GM21619 (cell line): Measurements from ENCODE around the gene PSG2.
"Not testable (repeated sequence)": the region's sequence is repeated elsewhere in the genome, so short reads cannot be mapped to it uniquely, and the experiment has no call there.

ENCODE experiments used
- ATAC-seq: cut with Tn5 transposase; IDR thresholded peaks from one replicate; pipeline ENCODE4 v1.9.1; 2021; ENCODE audit not compliant: unreplicated experiment

Gene PSG2

DNA sequence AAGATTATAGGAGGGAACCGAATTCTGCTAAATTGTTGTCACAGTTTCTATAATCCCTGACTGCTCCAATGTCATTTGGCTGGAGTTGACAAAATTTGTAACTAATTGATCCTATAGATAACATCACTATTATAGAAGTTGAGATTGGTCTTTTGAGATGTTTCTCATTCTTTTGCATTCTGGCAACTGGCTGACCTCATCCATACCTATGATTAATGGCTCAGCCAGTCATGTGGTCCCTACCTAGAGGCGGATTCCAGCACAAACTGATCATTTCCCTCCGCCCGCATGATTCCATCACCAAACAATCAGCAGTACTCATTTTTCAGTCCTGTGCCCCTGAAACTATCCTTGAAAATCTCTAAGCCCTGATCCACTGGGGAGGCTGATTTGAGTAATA, 4.2 kb downstream of the PSG2 start:
- no peak for ATAC-seq

GRCh38 chr19:43077881-43078280, 4.6 kb downstream of the PSG2 start:
- not testable (repeated sequence) for ATAC-seq

GRCh38 chr19:43062418-43062817, 20.1 kb downstream of the PSG2 start:
- not testable (repeated sequence) for ATAC-seq

- not testable (repeated sequence) for ATAC-seq
Measured at GRCh38 chr19:43061326-43061725, 21.2 kb downstream of the PSG2 start.

DNA sequence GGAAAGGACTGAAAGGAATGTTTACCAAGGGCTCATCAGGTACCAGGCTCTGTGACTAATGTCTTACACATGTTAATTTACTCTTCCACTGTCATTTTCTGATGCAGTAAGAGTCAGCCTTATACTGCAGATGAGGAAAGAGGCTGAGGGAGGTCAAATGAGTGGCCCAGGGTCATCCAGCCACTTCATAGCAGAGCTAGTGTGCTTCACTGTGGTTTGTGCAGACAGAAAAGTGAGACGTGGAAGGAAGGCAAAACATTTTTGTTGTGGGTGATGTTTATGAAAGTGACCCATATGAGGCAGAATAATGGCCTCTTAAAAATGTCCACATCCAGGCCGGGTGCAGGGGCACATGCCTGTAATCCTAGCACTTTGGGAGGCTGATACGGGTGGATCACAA, 22.2 kb downstream of the PSG2 start:
- ATAC-seq = not testable (repeated sequence)

DNA sequence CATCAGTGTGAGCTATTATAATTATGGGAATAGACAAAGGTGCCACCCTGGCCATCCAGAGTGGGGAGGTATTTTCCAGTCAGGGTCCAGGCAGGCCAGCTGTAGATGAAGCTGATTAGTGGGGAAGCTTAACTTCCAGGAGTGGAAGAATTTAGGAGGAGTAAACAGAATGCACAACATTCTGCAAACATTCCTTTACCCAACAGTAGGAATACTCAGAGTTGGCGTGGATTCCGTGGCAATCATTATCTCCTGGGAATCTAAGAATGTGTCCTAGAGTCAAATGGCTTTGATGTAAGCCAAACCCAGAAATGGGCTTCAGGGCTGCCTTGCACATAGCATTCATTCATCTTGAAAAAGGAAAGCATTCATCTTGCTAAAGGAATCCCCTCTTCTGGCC, 23.0 kb downstream of the PSG2 start:
- not testable (repeated sequence) for ATAC-seq

- not testable (repeated sequence) for ATAC-seq
Measured at GRCh38 chr19:43058440-43058839, 24.1 kb downstream of the PSG2 start.

DNA sequence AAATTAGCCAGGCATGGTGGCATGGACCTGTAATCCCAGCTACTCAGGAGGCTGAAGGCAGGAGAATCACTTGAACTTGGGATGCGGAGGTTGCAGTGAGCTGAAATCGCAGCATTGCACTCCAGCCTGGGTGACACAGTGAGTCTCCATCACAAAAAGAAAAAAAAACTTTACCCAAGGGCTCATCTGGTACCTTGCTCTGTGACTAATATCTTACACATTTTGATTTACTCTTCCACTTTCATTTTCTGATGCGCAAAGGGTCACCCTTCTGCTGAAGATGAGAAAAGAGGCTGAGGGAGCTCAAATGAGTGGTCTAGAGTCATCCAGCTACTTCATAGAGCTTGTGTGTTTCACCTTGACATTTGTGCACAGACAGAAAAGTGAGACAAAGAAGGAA, 34.5 kb downstream of the PSG2 start:
- not testable (repeated sequence) for ATAC-seq

- ATAC-seq = not testable (repeated sequence)
Measured at GRCh38 chr19:43046578-43046977, 35.9 kb downstream of the PSG2 start.

DNA sequence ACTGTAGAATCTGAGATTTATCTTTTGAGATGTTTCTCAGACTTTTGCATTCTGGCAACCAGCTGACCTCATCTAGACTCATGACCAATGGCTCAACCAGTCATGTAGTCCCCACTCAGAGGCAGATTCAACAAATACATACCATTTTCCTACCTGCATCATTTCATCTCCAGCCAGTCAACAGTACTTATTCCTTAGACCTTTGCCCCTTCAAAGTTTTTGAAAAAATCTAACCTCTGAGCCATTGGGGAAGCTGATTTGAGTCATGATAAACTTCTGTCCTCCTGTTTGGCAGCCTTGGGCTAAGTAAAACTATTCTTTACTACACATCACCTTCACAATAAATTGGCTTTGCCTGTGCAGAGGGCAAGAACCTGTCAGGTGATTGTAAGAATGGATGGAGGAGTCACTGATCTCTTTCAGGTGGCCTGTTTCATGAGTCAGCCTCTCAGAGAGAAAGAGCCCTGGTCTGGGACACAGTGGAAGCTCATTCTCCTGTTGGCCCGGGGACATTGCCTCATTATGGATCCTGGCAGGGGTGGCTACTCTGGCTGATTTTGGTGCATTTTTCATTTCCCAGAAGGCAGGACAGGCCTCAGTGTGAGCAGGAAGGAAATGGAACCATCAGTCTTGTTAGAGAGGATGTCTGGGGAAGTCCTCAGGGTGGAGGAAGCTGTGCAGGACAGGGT, 38.9 kb downstream of the PSG2 start:
- not testable (repeated sequence) for ATAC-seq

- not testable (repeated sequence) for ATAC-seq
Measured at GRCh38 chr19:43031645-43032044, 50.9 kb downstream of the PSG2 start.

DNA sequence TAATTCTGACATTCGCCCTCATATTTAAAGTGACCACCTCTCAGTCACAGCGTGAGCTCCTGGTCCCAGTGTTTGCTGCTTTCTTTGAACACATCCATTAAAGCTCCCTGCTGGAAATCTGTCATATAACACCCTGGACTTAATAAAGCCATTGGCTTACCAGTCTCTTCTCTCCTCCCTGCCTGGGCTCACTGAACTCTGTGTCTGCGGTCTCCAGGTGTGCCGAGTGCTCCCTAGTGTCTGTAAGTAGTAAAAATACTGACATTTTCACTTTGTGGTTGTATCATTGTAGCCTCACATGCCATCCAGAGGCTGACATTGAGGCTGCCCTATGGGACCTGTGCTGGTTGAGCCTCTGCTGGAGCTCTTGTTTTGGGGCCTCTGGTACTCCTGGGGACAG, 53.6 kb downstream of the PSG2 start:
- ATAC-seq = no peak

- ATAC-seq = not testable (repeated sequence)
Measured at GRCh38 chr19:43027985-43028384, 54.5 kb downstream of the PSG2 start.

DNA sequence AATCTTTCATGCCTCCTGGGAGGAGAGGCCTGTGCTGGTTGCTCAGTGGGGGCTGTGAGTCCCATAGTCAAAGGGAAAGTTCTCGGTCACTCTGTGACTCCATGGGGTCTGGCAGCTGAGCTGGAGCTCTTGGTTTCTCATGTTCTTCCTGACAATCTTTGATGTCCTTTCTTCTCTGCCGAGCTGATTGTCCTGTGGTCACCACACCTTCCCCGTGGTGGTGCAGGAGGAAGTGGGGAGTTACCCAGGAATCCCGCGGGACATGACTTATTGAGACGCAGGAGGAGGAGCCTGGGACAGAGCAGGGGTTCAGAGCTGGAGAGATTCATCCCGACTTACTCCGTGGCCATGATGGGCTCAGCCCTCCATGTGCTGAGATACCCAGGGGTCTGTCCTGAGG, 55.4 kb downstream of the PSG2 start:
- ATAC-seq = not testable (repeated sequence)

DNA sequence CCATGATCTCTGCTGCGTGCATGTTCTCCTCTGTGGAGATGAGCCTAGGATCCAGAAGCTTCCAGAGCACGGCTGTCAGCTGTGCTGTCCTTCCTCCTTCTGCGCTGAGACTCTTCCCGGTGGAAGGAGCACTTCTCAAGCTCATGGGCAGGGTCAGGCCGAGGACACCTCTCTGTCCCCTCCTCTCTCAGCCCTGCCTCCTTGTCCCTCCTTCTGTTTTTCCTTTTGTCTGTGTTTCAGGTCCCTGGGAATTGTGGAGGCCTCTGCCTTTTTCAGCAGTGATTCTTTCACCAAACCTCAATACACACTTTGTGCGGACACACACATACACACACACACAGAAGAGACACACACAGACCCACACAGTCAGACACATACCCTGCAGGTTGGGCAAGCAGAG, 56.1 kb downstream of the PSG2 start, which contains the start of gene PSG11:
Gene PSG11, minus strand, starts transcription at position 101 of the 400 bp plus-strand sequence. Its CDS starts 97 bp downstream, at position 4.
- ATAC-seq = not testable (repeated sequence)

DNA sequence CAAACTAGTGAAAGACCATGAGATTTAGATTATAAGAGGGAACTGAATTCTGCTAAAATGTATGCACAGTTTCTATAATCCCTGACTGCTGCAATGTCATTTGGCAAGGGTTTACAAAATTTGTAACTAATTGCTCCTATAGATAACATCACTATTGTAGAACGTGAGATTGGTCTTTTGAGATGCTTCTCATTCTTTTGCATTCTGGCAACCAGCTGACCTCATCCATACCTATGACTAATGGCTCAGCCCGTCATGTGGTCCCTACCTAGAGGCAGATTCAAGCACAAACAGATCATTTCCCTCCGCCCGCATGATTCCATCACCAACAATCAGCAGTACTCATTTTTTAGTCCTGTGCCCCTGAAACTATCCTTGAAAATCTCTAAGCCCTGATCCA, 60.4 kb downstream of the PSG2 start:
- ATAC-seq = not testable (repeated sequence)

- ATAC-seq = not testable (repeated sequence)
Measured at GRCh38 chr19:43021629-43022028, 60.9 kb downstream of the PSG2 start.

- ATAC-seq = not testable (repeated sequence)
Measured at GRCh38 chr19:43019588-43019987, 62.9 kb downstream of the PSG2 start.
